SJCRH30 (cell line): ENCODE results near the gene SUMO4. TPM values are rescaled to one million over a fixed set of nuclear protein-coding genes. Genes with fewer than 3 reads are reported as not detected.
A peak's percentile ranks its signal among the peaks of the same experiment; 100 is the strongest.

ENCODE experiments used
- DNase-seq, 2 experiments: peaks; one replicate each; pipeline ENCODE4 v3.0.0-alpha.2; 2015 to 2020
- H3K27ac ChIP-seq: fragments of 250-450 bp; sonication (Bioruptor Pico); 2 replicates; pipeline ENCODE4 v1.5.1; 2020; ENCODE audit warnings: mild to moderate bottlenecking, moderate library complexity
- H3K27me3 ChIP-seq: fragments of 250-450 bp; sonication (Bioruptor Pico); 2 replicates; pipeline ENCODE4 v1.5.1; 2020; ENCODE audit warnings: mild to moderate bottlenecking, moderate library complexity
- H3K36me3 ChIP-seq: fragments of 250-450 bp; sonication (Bioruptor Pico); 2 replicates; pipeline ENCODE4 v1.5.1; 2020; ENCODE audit warnings: mild to moderate bottlenecking, moderate library complexity
- H3K4me1 ChIP-seq: fragments of 250-450 bp; sonication (Bioruptor Pico); 2 replicates; pipeline ENCODE4 v1.5.1; 2020; ENCODE audit warnings: mild to moderate bottlenecking, moderate library complexity
- H3K4me3 ChIP-seq: fragments of 250-450 bp; sonication (Bioruptor Pico); 2 replicates; pipeline ENCODE4 v1.5.1; 2020; ENCODE audit warnings: mild to moderate bottlenecking, moderate library complexity
- H3K9me3 ChIP-seq: fragments of 250-450 bp; sonication (Bioruptor Pico); replicated peaks from 2 replicates; pipeline ENCODE4 v1.5.1; 2020; ENCODE audit warnings: mild to moderate bottlenecking, moderate library complexity
- total RNA-seq: library from RNA; depleted of rRNA; stranded (reverse); fragments of >200 nt; shearing (Covaris generic); gene quantifications from 2 replicates; pipeline ENCODE4 v1.2.3, GENCODE V29; 2014; rRNA removed

The SUMO4 gene
- total RNA-seq, result 1.1 and 1.5 TPM in 2 replicates

GRCh38 chr6:149400050-149400449 is at the start of gene SUMO4:
Gene SUMO4 (plus strand): TSS chr6:149400262. CDS start chr6:149400392, 130 bp downstream.
- Histone ChIP-seq H3K27me3 (no peaks in the 10 kb centered on the region), H3K36me3 (peaks cover 76% of the 10 kb centered on the region), H3K9me3 (no peaks in the 10 kb centered on the region), H3K4me3 (no peak within 1 kb of the TSS), H3K27ac (no peak within 1 kb of the TSS), H3K4me1 (no peaks in the 10 kb centered on the region)
- DNase-seq, result no peak

- Histone ChIP-seq H3K36me3 (no peaks in the 10 kb centered on the region; the same call in 1 of the 2 replicates), H3K9me3 (no peaks in the 10 kb centered on the region), H3K27ac (no peak overlapping the region), H3K4me3 (no peak overlapping the region), H3K4me1 (no peaks in the 10 kb centered on the region), H3K27me3 (no peaks in the 10 kb centered on the region)
- DNase-seq, result no peak
Observed at GRCh38 chr6:149354009-149354408, 46.1 kb upstream of the SUMO4 start.

- no peak overlapping the region for H3K4me3 ChIP-seq
- H3K27me3 ChIP-seq, result no peaks in the 10 kb centered on the region
- H3K27ac ChIP-seq, result no peak overlapping the region
- no peaks in the 10 kb centered on the region for H3K36me3 ChIP-seq
- no peaks in the 10 kb centered on the region for H3K4me1 ChIP-seq
- no peaks in the 10 kb centered on the region for H3K9me3 ChIP-seq
- DNase-seq, result no peak
Observed at GRCh38 chr6:149356081-149356750, 43.8 kb upstream of the SUMO4 start.

DNA sequence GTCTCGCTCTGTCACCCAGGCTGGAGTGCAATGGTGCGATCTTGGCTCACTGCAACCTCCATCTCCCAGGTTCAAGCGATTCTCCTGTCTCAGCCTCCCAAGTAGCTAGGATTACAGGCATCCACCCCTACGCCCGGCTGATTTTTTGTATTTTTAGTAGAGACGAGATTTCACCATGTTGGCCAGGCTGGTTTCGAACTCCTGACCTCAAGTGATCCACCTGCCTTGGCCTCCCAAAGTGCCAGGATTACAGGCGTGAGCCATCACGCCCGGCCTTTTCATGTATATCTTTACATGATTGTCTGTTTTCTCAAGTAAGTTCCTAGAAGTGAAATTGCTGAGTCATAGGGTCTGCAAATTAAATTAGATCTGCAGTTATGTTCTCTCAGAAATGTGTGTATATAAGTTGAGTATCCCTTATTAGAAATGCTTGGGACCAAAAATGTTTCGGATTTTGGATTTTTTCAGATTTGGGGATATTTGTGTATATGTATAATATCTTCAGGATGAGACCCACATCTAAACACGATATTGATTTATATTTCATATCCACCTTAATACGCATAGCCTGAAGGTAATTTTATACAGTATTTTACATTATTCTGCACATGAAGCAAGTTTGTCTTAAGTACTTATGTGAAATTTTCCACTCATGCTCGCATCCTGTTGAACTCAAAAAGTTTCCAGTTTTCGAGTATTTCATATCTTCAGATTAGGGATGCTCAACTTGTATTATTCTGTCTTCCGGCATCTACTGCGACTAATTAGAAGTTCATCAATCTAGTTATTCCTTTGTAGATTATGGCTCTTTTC is 42.1 kb upstream of the SUMO4 start:
- H3K27me3 ChIP-seq, result no peaks in the 10 kb centered on the region
- H3K4me3 ChIP-seq, result no peak overlapping the region
- H3K36me3 ChIP-seq, result no peaks in the 10 kb centered on the region
- H3K9me3 ChIP-seq, result no peaks in the 10 kb centered on the region
- DNase-seq, result no peak
- no peaks in the 10 kb centered on the region for H3K4me1 ChIP-seq
- no peak overlapping the region for H3K27ac ChIP-seq

DNA sequence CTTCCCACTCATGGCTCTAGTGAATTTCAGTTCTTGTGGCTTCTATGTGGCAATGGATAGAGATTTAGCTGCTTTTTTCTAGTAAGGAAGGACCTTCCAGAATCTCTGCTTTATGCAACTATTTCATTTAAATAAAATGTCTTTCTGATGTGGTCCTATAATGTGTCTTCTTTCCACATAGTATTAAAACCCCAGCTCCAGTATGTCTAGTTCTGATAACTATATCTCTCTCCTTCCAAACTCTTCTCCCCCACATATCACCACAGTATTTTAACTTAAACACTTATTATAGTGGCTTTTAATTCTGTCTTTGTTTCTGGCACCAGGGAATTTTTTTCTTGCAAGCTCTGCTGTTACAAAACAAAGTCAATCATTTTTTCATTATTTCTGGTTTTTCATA is 40.6 kb upstream of the SUMO4 start:
- Histone ChIP-seq H3K36me3 (no peaks in the 10 kb centered on the region), H3K27ac (no peak overlapping the region), H3K9me3 (no peaks in the 10 kb centered on the region), H3K4me3 (no peak overlapping the region), H3K27me3 (no peaks in the 10 kb centered on the region), H3K4me1 (no peaks in the 10 kb centered on the region)
- DNase-seq, result no peak

- H3K27me3 ChIP-seq, result no peaks in the 10 kb centered on the region
- no peaks in the 10 kb centered on the region for H3K4me1 ChIP-seq
- H3K4me3 ChIP-seq, result no peak overlapping the region
- DNase-seq, result no peak
- H3K36me3 ChIP-seq, result no peaks in the 10 kb centered on the region
- no peak overlapping the region for H3K27ac ChIP-seq
- H3K9me3 ChIP-seq, result no peaks in the 10 kb centered on the region
Observed at GRCh38 chr6:149360536-149360935, 39.5 kb upstream of the SUMO4 start.

DNA sequence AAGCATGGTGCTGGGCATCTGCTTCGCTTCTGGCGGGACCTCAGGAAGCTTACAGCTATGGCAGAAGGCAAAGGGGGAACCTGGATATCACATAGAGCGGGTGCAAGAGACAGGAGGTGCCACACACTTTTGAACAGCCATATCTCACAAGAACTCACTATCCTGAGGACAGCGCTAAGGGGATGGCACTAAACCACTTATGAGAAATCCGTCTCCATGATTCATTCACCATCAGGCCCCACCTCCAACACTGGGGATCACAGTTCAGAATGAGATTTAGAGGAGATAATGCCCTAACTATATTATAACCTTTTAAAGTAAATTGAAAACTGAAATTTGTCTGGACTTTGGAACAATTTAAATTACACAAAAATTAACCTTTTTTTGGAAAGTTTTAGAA is 37.8 kb upstream of the SUMO4 start:
- no peaks in the 10 kb centered on the region for H3K9me3 ChIP-seq
- no peak for DNase-seq
- H3K4me1 ChIP-seq, result peaks cover 10% of the 10 kb centered on the region
- H3K27ac ChIP-seq, result no peak overlapping the region
- H3K36me3 ChIP-seq, result no peaks in the 10 kb centered on the region
- no peak overlapping the region for H3K4me3 ChIP-seq
- H3K27me3 ChIP-seq, result no peaks in the 10 kb centered on the region

- Histone ChIP-seq H3K27me3 (no peaks in the 10 kb centered on the region), H3K4me3 (no peak overlapping the region), H3K9me3 (no peaks in the 10 kb centered on the region), H3K4me1 (peaks cover 10% of the 10 kb centered on the region), H3K27ac (no peak overlapping the region), H3K36me3 (no peaks in the 10 kb centered on the region)
- no peak for DNase-seq
Observed at GRCh38 chr6:149363154-149363553, 36.9 kb upstream of the SUMO4 start.

DNA sequence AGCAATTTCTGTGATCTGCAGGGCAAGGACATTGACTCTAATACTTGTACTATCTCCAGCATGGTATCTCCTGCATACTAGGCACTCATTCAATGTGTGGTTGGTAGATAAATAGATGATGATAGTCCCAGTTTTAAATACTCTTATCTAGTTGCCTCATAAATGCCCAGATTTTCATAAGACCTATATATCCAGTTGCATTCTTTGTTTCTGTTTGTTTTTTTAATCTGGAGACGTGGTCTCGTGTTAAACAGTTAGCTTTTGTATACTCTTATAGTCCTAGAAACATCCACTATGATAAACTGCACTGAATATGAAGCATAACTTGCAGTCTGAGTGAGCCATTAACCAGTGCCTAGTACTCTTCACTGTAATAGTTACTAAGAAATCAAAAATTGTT is 35.5 kb upstream of the SUMO4 start:
- H3K27ac ChIP-seq, result no peak overlapping the region
- H3K4me1 ChIP-seq, result peaks cover 10% of the 10 kb centered on the region
- no peaks in the 10 kb centered on the region for H3K9me3 ChIP-seq
- H3K4me3 ChIP-seq, result no peak overlapping the region
- no peaks in the 10 kb centered on the region for H3K27me3 ChIP-seq
- no peaks in the 10 kb centered on the region for H3K36me3 ChIP-seq
- DNase-seq, result no peak

DNA sequence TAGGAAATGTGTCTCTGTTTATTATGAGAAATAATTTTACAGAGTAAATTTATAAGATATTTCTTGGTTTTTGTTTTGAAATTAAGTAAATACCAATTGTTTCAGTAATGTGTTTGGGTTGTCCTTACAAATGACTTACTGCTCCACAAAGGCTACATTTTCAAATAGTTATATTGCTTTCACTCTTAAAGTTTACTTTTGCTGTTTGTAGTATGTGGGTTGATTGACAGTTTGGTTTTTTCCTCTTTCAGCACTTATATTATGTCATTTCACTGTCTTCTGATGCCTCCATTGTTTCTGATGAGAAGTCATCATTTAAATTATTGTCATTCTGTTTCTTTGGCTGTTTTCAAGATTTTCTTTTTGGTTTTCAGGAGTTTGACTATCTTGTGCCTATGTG is 34.9 kb upstream of the SUMO4 start:
- Histone ChIP-seq H3K36me3 (no peaks in the 10 kb centered on the region), H3K4me1 (peaks cover 10% of the 10 kb centered on the region), H3K27me3 (no peaks in the 10 kb centered on the region), H3K9me3 (no peaks in the 10 kb centered on the region), H3K4me3 (no peak overlapping the region), H3K27ac (no peak overlapping the region)
- no peak for DNase-seq

DNA sequence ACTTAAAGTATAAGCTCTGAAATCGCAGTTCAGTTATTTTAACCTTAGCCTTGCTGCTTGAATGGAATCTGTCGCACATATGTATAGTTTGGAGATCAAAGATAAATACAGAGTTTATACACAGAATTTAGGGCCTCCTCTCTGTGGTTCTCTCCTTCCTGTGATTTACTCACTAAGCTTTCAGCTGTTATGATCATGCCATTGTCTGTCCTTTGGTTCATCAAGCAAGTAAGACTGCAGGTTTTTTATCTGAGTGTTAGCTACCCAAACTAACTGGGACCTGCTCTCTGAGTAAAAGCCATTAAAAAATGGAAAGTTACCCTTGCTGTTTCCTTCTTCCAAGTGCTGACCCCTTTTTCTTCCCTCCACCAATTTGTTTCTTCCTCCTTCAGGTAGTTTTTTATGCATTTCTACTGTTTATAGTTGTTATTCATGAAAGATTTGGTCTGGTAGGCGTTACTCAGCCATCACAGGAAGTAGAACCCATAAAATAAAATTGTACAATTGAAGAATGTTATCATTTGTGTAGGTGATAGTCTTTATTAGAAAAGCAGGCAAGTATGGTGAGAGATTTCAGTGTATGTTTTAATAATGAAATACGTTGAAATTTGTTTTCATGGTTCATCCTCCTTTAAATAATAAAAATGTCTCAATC is 33.7 kb upstream of the SUMO4 start:
- H3K36me3 ChIP-seq, result peaks cover 3% of the 10 kb centered on the region; the same call in 1 of the 2 replicates
- no peak overlapping the region for H3K27ac ChIP-seq
- no peak overlapping the region for H3K4me3 ChIP-seq
- H3K9me3 ChIP-seq, result no peaks in the 10 kb centered on the region
- H3K4me1 ChIP-seq, result peaks cover 10% of the 10 kb centered on the region
- no peaks in the 10 kb centered on the region for H3K27me3 ChIP-seq
- DNase-seq, result peak in 1 of 2 experiments; percentile 14

DNA sequence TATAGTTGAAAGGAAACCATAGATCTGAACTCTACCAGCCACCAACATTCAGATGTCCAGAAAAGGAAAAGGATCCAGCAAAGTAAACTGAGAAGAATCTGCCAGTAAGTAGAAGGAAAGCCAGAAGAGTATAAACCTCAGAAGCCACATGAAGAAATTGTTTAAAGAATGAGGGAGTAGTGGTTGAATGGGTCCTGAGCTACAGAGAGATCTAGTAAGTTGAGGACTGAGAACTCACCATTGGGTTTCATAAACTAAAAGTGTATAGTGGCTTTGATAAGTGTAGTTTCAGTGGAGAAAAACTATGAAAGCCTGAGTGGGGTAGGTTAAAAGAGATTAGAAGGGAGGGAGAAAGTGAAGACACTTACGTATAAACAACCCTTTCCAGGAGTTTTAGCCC is 32.0 kb upstream of the SUMO4 start:
- peaks cover 9% of the 10 kb centered on the region; the same call in 1 of the 2 replicates for H3K36me3 ChIP-seq
- H3K9me3 ChIP-seq, result no peaks in the 10 kb centered on the region
- H3K27me3 ChIP-seq, result no peaks in the 10 kb centered on the region
- no peak for DNase-seq
- H3K4me3 ChIP-seq, result no peak overlapping the region
- no peak overlapping the region for H3K27ac ChIP-seq
- H3K4me1 ChIP-seq, result peaks cover 10% of the 10 kb centered on the region

DNA sequence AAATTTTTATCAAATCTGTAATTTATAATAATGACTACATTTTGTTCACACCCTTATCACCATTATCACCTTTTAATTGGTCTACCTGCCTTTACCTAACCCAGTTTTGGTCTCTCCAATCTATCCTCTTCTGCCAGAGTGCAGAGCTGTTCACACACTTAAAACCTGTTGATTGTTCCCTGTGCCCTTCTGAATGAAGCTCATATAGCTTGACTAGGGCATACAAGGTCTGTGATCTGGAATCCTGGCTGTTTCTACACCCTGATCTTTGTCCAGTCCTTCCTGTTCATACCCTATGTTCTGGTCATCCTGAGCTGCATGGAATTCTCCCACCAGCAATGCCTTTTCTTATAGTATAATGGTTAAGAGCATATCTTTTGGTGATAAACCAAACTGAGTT is 28.9 kb upstream of the SUMO4 start:
- DNase-seq, result no peak
- H3K9me3 ChIP-seq, result no peaks in the 10 kb centered on the region
- peaks cover 16% of the 10 kb centered on the region for H3K36me3 ChIP-seq
- H3K27me3 ChIP-seq, result no peaks in the 10 kb centered on the region
- H3K4me1 ChIP-seq, result peaks cover 5% of the 10 kb centered on the region
- H3K4me3 ChIP-seq, result no peak overlapping the region
- H3K27ac ChIP-seq, result no peak overlapping the region

GRCh38 chr6:149372062-149372461 is 28.0 kb upstream of the SUMO4 start:
- H3K4me3 ChIP-seq, result no peak overlapping the region
- H3K36me3 ChIP-seq, result peaks cover 16% of the 10 kb centered on the region
- H3K27me3 ChIP-seq, result no peaks in the 10 kb centered on the region
- DNase-seq, result no peak
- H3K27ac ChIP-seq, result no peak overlapping the region
- no peaks in the 10 kb centered on the region for H3K9me3 ChIP-seq
- no peaks in the 10 kb centered on the region for H3K4me1 ChIP-seq

- peaks cover 27% of the 10 kb centered on the region for H3K36me3 ChIP-seq
- no peak for DNase-seq
- no peaks in the 10 kb centered on the region for H3K27me3 ChIP-seq
- H3K4me1 ChIP-seq, result no peaks in the 10 kb centered on the region
- no peak overlapping the region for H3K27ac ChIP-seq
- peaks cover 3% of the 10 kb centered on the region; the same call in 1 of the 2 replicates for H3K9me3 ChIP-seq
- no peak overlapping the region for H3K4me3 ChIP-seq
Observed at GRCh38 chr6:149373511-149373910, 26.6 kb upstream of the SUMO4 start.
